ACHN (cell line): ENCODE measurements around the gene KRTAP1-1.
"Not testable (repeated sequence)": the region's sequence is repeated elsewhere in the genome, so short reads cannot be mapped to it uniquely, and the experiment has no call there.

ENCODE experiments used
- DNase-seq: peaks from one replicate; pipeline ENCODE4 v3.0.0-alpha.2; 2015
- in situ Hi-C: cut with HindIII; loops from 2 replicates; pipeline ENCODE4 v1.10.0; 2017; ENCODE audit warnings: low sequenced_read_pairs, low pct_ligation_motif_present, low pct_unique_long_range_greater_than_20kb

KRTAP1-1 gene

DNA sequence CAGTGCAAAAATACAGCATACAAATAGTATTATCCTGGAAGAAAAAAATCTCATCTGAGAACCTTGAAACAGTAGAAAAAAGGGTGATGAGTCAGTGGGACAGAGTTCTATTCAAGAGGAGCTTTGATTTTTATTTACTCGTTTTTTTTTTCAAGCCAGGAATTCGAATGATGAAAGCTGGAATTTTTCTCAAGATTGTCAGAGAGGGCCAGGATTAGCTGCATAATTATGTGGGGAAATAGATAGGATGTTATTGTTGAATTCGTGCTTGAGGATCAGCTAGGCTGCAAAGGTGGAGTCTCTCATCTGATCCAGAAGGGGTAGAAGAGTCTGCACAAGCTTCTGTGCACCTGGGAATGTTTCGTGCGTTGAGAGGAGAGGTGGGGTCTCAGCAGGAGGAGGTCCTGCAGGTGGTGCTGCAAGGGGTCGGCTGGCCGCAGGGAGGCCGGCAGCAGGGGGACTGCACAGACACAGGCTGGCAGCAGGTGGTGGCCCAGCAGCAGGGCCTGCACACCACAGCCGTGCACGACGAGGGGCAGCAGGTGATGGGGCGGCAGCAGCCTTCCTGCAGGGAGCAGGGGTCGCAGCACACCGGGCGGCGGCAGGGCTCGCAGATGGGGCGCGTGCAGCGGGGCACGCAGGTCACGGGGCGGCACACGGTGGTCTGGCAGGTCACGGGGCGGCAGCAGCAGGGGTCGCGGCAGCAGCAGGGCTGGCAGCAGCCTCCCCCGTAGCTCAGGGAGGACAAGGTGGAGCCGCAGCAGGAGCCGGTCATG lies 18.2 kb upstream of the KRTAP1-1 start:
- peak; percentile 53 for DNase-seq
- in situ Hi-C loops, result not testable (repeated sequence)

GRCh38 chr17:41058741-41059140 lies 17.5 kb upstream of the KRTAP1-1 start:
- in situ Hi-C loops, result no loop called here
- DNase-seq, result no peak

DNA sequence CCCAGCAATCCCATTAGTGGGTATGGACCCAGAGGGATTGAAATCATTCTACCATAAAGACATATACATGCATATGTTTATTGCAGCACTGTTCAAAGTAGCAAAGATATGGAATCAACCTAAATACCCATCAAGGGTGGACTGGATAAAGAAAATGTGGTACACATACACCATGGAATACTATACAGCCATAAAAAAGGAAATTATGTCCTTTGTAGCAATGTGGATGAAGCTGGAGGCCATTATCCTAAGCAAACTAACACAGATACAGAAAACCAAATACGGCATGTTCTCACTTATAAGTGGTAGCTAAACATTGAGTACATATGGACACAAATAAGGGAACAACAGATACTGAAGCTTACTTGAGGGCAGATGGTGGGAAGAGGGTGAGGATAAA lies 16.3 kb upstream of the KRTAP1-1 start:
- no peak for DNase-seq
- in situ Hi-C loops, result no loop called here

GRCh38 chr17:41055130-41055529 lies 13.9 kb upstream of the KRTAP1-1 start, which contains the start of gene KRTAP2-2:
KRTAP2-2 (minus strand) TSS chr17:41055230; CDS start chr17:41055211, 19 bp downstream.
- in situ Hi-C loops, DNase-seq: not testable (repeated sequence)

GRCh38 chr17:41054556-41054955 lies 13.3 kb upstream of the KRTAP1-1 start:
- in situ Hi-C loops, DNase-seq: not testable (repeated sequence)

- DNase-seq, result no peak
- in situ Hi-C loops, result no loop called here
These were observed 12.8 kb upstream of the KRTAP1-1 start for GRCh38 chr17:41054025-41054424.

GRCh38 chr17:41052566-41052965 lies 11.3 kb upstream of the KRTAP1-1 start:
- DNase-seq, result no peak
- in situ Hi-C loops, result no loop called here

GRCh38 chr17:41049110-41049509 lies 7.9 kb upstream of the KRTAP1-1 start:
- no peak for DNase-seq
- in situ Hi-C loops, result no loop called here

GRCh38 chr17:41048441-41048840 lies 7.2 kb upstream of the KRTAP1-1 start:
- in situ Hi-C loops, result no loop called here

GRCh38 chr17:41046735-41047465 lies 5.7 kb upstream of the KRTAP1-1 start, which contains the start of gene KRTAP2-1:
KRTAP2-1 (minus strand) TSS chr17:41047316; CDS start chr17:41047267, 49 bp downstream.
- DNase-seq, in situ Hi-C loops: not testable (repeated sequence)

More at GRCh38 chr17:41048441-41048840, 7.2 kb upstream of the KRTAP1-1 start:
- DNase-seq, result no peak

DNA sequence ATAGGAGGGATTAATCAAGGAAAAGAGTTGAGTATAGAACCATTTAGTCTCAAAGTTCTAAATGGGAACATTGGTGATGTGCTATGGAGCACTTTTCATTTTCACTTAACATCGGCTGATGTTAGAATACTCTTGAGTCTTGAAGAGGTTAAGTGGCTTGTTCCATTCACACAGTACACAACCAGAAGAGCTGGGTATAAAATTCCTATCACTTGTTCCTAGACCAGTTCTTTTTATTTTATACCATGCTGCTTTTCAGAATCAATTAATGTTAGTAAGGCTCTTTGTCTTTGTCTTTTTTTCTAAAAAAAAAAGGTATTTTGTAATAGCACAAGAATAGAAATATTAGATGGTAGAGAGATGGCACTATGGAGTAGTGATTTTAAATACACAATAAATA lies 1.7 kb upstream of the KRTAP1-1 start:
- in situ Hi-C loops, result no loop called here

DNA sequence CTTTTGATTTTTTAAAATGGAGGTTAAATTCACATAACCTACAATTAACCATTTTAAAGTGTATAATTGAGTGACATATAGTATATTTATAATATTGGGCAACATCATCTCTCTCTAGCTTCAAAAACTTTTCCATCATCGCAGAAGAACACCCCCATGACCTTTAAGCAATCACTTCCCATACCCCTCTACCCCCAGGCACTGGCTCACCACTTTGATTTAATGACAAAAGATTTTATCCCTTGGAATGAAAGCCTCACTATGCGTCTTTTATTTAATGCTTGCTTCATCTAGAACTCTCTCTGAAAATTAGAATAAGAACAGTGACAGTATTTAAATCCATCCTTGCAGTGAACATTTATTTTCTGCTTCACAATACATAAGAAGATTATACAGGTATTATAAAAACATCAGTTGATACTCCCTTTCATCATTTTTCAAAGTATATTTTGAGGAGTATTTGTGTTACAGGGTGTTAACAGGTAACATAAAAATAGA lies 3.3 kb downstream of the KRTAP1-1 start:
- DNase-seq, result no peak
- in situ Hi-C loops, result no loop called here

More for the DNA sequence above, 1.7 kb upstream of the KRTAP1-1 start:
- no peak for DNase-seq

GRCh38 chr17:41034346-41034935 lies 6.8 kb downstream of the KRTAP1-1 start, which contains the start of gene KRTAP1-3:
KRTAP1-3 (minus strand) TSS chr17:41034874; CDS start chr17:41034821, 53 bp downstream.
- DNase-seq, in situ Hi-C loops: not testable (repeated sequence)

DNA sequence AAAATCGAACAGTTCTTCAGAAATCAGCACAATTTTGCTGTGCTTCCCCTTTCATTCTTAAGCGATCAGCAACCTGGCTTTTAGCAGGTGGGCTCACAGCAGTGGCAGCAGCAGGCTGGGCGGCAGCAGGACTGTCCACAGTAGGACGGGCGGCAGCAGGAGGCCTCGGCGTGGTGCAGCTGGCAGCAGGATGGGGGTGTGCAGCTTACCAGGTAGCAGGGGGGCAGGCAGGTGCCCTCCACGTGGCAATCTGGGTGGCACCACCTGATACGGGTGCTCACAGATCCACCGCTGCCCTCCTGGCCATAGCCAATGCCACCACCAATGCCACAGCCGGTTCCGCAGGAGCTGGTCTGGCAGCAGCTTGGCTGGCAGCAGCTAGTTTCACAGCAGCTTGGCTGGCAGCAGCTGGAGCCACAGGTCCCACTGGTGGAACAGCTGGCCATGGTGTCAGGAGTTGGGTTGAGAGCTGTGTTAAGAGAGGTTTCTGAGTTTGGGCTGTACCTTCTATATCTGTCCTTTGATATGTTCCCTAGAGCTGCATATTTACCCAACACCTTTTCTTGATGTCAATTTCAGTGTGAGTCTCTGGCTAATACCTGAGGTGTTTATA lies 11.5 kb downstream of the KRTAP1-1 start, which contains the start of gene KRTAP1-4:
Gene KRTAP1-4 (minus strand): TSS at position 563 of the 613 bp plus-strand sequence. CDS start 117 bp downstream, at position 446.
- DNase-seq, result no peak
- in situ Hi-C loops, result no loop called here

DNA sequence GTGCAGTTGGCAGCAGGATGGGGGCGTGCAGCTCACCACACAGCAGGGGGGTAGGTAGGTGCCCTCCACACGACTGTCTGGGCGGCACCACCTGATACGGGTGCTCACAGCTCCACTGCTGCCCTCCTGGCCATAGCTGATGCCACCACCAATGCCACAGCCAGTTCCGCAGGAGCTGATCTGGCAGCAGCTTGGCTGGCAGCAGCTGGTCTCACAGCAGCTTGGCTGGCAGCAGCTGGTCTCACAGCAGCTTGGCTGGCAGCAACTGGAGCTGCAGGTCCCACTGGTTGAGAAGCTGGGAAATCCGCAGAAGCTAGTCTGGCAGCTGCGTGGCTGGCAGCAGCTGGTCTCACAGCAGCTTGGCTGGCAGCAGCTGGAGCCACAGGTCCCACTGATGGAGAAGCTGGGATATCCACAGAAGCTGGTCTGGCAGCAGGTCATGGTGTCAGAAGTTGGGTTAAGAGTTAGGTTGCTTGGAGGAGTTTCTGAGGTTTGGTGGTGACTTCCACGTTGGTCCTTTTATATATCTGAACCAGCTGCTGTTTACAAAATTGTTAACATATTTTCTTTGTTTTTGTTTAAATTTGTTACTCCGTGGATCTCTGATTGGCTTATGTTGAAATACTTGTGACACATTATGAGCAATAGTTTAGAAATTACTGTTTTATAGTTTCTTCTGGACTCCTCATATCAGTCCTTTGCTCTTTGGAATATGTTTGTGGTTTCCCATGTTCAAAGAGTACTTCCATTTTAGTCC lies 14.4 kb downstream of the KRTAP1-1 start, which contains the start of gene KRTAP1-5:
Gene KRTAP1-5 (minus strand): TSS at position 494 of the 757 bp plus-strand sequence. CDS start 53 bp downstream, at position 441.
- no peak for DNase-seq
- in situ Hi-C loops, result no loop called here

GRCh38 chr17:41024697-41025096 lies 16.6 kb downstream of the KRTAP1-1 start:
- no peak for DNase-seq
- in situ Hi-C loops, result no loop called here

GRCh38 chr17:41020336-41020735 lies 20.9 kb downstream of the KRTAP1-1 start:
- in situ Hi-C loops, result no loop called here
- no peak for DNase-seq
